Nephron progenitor cell (in vitro differentiated cells): ENCODE results near the gene EGR1.

Source experiments
- DNase-seq: peaks from one replicate; pipeline ENCODE4 v3.0.0; 2021
- H3K27ac Mint-ChIP-seq: 2 replicates; pipeline ENCODE4 v1.8.0; 2021; ENCODE audit warnings: mild to moderate bottlenecking, moderate library complexity, mixed read lengths
- H3K27me3 Mint-ChIP-seq: 2 replicates; pipeline ENCODE4 v1.8.0; 2021; ENCODE audit warnings: mild to moderate bottlenecking, low read depth, mixed read lengths; ENCODE audit not compliant: poor library complexity
- H3K36me3 Mint-ChIP-seq: 2 replicates; pipeline ENCODE4 v1.8.0; 2021; ENCODE audit warnings: low read depth, mixed read lengths
- H3K4me1 Mint-ChIP-seq: 2 replicates; pipeline ENCODE4 v1.8.0; 2021; ENCODE audit warnings: mixed read lengths
- H3K4me3 Mint-ChIP-seq: 2 replicates; pipeline ENCODE4 v1.8.0; 2021; ENCODE audit warnings: mild to moderate bottlenecking, moderate library complexity, mixed read lengths
- H3K9me3 Mint-ChIP-seq: 2 replicates; pipeline ENCODE4 v1.8.0; 2021; ENCODE audit warnings: mild to moderate bottlenecking, moderate library complexity, mixed read lengths
- CTCF ChIP-seq: fragments of 200-600 bp; sonication (generic); IDR thresholded peaks from 2 replicates; pipeline ENCODE4 v1.5.0; 2021; ENCODE audit warnings: antibody characterized with exemption

EGR1 gene

DNA sequence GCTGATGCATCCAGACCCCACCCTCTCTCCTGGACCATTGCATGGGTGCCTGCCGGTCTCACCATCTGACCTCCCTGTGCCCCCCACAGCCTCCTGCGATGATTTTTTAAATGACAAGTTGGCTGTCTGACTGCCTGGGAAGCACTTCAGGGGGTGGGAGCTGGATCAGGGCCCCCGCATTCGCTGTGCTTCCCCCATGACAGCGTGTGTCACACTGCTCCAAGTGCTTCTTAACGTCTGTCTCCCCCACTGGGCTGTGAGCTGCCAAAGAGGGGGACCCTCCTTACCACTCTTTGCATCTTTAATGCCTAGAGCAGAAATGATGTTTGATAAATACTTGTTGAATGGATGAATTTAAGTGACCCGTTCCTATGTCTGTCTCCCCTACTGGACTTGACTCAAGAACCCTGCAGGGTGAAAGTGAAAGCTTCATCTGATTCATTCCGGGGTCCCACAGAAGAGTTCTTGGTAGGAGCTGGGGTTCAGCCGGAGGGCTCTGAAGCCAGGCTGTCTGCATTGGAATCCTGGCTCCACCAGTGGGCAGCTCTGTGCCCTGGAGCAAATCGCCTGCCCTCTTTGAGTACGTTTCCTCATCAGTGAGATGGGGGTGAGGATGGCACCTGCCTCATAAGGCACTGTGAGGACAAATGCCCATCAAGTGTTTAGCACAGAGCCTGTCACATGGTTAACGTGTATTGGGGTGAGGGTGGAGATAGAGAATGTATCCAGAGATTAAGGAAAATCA, 7.6 kb upstream of the EGR1 start:
- H3K36me3 Mint-ChIP-seq = no peaks in the 10 kb centered on the region
- TF ChIP-seq CTCF = no peak
- H3K4me3 Mint-ChIP-seq = no peak overlapping the region
- no peak for DNase-seq
- H3K27me3 Mint-ChIP-seq = peaks cover 17% of the 10 kb centered on the region
- H3K9me3 Mint-ChIP-seq = no peaks in the 10 kb centered on the region
- peaks cover 43% of the 10 kb centered on the region for H3K4me1 Mint-ChIP-seq
- no peak overlapping the region for H3K27ac Mint-ChIP-seq

DNA sequence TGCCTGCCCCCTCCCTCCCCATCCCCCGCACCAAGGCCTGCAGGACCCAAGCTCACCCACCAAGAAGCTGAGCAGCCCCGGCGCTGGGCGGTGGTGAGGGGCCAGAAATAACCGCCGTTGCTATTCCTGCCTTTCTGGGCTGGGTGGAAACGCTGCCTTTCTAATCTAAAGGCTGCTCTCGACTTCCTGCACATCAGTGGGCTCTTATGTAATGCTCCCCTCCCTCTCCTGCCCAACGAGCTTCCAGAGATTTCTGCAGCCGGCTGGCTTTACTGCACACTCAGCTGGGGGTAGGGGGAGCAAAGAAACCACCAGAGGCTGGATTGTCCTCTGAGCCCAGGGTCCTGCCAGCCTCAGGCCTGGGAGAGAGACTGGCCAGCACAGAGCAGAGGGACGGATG, 6.9 kb upstream of the EGR1 start:
- TF ChIP-seq CTCF = no peak
- Mint-ChIP-seq H3K4me3 (no peak overlapping the region), H3K4me1 (peaks cover 46% of the 10 kb centered on the region), H3K27me3 (peaks cover 17% of the 10 kb centered on the region), H3K36me3 (no peaks in the 10 kb centered on the region), H3K27ac (no peak overlapping the region), H3K9me3 (no peaks in the 10 kb centered on the region)
- no peak for DNase-seq

DNA sequence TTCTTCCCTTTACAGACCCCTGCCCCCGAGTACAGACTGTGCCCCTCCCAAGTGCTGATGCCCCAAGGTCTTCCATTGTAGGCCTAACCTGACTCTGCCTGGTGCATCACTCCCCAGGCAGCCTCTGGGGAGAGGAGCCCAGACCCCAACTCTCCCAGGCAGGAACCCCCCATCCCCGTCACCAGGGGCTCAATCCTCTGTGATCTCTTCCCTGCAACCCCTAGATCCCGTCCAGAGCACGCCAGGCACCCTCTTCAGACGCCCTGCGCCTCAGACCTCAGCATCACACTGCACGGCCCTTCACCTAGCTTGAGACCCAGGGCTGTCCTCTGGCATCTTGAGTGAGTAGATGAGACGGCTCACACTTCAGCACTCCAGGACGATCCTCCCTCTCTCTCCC, 6.4 kb upstream of the EGR1 start:
- Mint-ChIP-seq H3K27me3 (peaks cover 13% of the 10 kb centered on the region), H3K4me1 (peaks cover 50% of the 10 kb centered on the region), H3K9me3 (no peaks in the 10 kb centered on the region), H3K27ac (no peak overlapping the region), H3K4me3 (no peak overlapping the region), H3K36me3 (no peaks in the 10 kb centered on the region)
- no peak for DNase-seq
- no peak for TF ChIP-seq CTCF

DNA sequence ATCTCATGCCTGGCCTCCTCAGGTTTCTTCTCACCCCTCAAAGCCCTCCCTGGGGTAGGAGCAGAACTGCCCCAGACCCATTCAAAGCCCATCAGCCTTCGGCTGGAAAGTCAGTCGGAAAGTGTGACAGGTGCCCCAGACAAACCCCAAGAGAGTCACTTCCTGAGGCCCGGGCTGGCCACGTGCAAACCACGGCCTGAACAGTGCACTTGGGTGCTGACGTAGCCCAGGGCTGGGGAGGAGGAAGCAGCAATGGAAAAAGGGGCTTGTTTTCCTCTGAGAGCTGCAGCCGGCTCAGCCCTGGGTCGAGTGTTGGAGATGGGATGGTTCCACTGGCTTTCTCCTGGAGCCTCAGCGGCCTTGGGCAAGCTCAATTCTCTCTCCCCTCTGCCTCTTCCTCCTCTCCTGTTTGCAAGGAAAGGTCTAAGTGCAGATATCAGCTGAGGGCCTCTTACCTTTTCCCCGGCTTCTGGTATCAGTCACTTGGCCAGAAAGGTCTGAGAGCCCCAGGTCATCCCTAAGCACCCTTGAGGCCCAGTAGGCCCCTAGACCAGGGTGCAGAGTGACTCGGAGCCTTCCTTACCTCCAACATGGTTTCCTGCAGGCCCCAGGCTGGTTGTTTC, 5.9 kb upstream of the EGR1 start:
- H3K27me3 Mint-ChIP-seq = peaks cover 13% of the 10 kb centered on the region
- H3K4me3 Mint-ChIP-seq = no peak overlapping the region
- no peak overlapping the region for H3K27ac Mint-ChIP-seq
- H3K36me3 Mint-ChIP-seq = no peaks in the 10 kb centered on the region
- H3K9me3 Mint-ChIP-seq = no peaks in the 10 kb centered on the region
- no peak for TF ChIP-seq CTCF
- peaks cover 51% of the 10 kb centered on the region for H3K4me1 Mint-ChIP-seq
- DNase-seq = no peak

GRCh38 chr5:138460032-138460693, 5.1 kb upstream of the EGR1 start:
- no peak for TF ChIP-seq CTCF
- Mint-ChIP-seq H3K4me1 (peaks cover 51% of the 10 kb centered on the region), H3K9me3 (no peaks in the 10 kb centered on the region), H3K27me3 (peaks cover 9% of the 10 kb centered on the region), H3K27ac (no peak overlapping the region), H3K36me3 (no peaks in the 10 kb centered on the region), H3K4me3 (no peak overlapping the region)
- no peak for DNase-seq
